ENCODE data around the gene NADK. TPM values are rescaled to one million over a fixed set of nuclear protein-coding genes. Genes with fewer than 3 reads are reported as not detected.
A peak's percentile ranks its signal among the peaks of the same experiment; 100 is the strongest.
"Not testable (repeated sequence)": the region's sequence is repeated elsewhere in the genome, so short reads cannot be mapped to it uniquely, and the experiment has no call there.

The NADK gene
- total RNA-seq, 2 donors from 2014 or later = 64.5 to 91.1 TPM

DNA sequence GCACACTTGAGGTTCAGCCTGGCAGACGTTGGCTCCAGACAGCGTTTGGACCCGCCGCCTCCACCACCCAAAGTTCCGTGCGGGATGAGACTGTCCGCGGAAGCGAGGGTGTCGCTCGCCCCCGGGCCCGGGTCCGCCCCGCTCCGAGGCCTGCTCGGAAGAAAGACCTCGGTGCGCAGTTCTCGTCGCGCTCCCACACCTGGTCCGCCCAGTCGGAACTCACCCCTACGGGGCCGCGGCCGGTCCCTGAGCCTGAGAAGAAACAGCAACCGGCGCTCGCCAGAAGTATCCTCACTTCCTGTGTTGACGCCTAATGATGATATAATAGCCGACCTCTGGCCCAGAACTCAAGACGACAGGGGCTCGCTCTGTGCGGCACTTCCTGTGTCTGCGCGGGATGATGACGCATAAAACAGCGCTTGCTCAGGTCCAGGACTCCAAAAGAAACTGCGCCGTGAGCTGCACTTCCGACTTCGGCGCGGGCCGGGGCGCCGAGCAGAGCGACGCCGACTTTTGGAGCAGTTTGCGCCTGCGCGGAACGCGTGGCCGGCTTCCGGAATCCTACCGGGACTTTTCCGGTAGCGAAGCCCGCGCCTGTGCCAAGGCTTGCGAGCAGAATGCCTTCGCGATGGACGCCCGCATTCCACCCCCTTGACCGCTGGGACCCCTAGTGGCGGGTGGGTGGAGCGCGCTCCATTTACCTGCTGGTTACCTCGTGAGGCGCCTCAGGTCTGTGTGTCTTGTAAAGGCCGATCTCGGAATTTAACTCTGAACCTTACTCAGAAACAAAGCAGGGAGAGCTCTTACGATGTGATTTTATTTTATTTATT, 54.0 kb downstream of the NADK start, which contains the start of gene CDK11A:
TSS of gene CDK11A (minus strand) at position 323 of the 830 bp plus-strand sequence. CDS start 1,539 bp downstream, outside the sequence.
- intact Hi-C loops (cut with DNase I); H3K9me3 ChIP-seq; H3K4me1 ChIP-seq (replicated peaks); H3K27me3 ChIP-seq (replicated peaks; ENCODE audit: insufficient read depth); H3K36me3 ChIP-seq: not testable (repeated sequence)
- Histone ChIP-seq H3K27ac (peak within 1 kb of the TSS; percentile 80 to 81), H3K4me3 (peak within 1 kb of the TSS; percentile 56 to 61)
- peak; percentile 64 for TF ChIP-seq POLR2A (IDR thresholded peaks at IDR 0.05)
- peak; percentile 95 for TF ChIP-seq POLR2AphosphoS5 (IDR thresholded peaks at IDR 0.05)
- TF ChIP-seq, protein P1, sequence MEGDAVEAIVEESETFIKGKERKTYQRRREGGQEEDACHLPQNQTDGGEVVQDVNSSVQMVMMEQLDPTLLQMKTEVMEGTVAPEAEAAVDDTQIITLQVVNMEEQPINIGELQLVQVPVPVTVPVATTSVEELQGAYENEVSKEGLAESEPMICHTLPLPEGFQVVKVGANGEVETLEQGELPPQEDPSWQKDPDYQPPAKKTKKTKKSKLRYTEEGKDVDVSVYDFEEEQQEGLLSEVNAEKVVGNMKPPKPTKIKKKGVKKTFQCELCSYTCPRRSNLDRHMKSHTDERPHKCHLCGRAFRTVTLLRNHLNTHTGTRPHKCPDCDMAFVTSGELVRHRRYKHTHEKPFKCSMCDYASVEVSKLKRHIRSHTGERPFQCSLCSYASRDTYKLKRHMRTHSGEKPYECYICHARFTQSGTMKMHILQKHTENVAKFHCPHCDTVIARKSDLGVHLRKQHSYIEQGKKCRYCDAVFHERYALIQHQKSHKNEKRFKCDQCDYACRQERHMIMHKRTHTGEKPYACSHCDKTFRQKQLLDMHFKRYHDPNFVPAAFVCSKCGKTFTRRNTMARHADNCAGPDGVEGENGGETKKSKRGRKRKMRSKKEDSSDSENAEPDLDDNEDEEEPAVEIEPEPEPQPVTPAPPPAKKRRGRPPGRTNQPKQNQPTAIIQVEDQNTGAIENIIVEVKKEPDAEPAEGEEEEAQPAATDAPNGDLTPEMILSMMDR (IDR thresholded peaks at IDR 0.05) = peak in 3 of 4 experiments; percentile 20 to 63 (median 46)
- 0% methylated on average over 24 of the region's 78 CpGs for WGBS
- DNase-seq (ENCODE audit: low spot score) = peak; percentile 97

DNA sequence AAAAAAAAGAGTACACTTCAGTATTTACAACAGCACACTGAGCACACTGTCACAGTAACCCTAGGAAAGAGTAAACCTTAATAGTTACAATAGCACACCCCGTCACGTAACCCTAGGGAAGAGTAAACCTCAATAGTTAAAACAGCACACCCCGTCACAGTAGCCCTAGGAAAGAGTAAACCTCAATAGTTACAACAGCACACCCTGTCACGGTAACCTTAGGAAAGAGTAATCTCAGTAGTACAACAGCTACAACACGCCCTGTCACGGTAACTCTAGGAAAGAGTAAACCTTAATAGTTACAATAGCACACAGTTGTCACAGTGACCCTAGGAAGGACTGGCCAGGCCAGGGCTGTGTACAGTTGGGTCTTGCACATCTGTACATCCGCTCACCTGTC, 57.1 kb downstream of the NADK start:
- intact Hi-C loops (cut with DNase I) = no loop called here
- H3K27me3 ChIP-seq (replicated peaks; ENCODE audit: insufficient read depth) = no peaks in the 10 kb centered on the region
- no peak for DNase-seq (ENCODE audit: low spot score)
- no peak overlapping the region for H3K4me3 ChIP-seq
- no peaks in the 10 kb centered on the region for H3K4me1 ChIP-seq (replicated peaks)
- WGBS = 73% methylated on average over 7 of the region's 7 CpGs
- TF ChIP-seq POLR2AphosphoS5 (IDR thresholded peaks at IDR 0.05) = no peak
- TF ChIP-seq POLR2A (IDR thresholded peaks at IDR 0.05) = no peak
- TF ChIP-seq, protein P1 (IDR thresholded peaks at IDR 0.05) = no peak
- H3K9me3 ChIP-seq = no peaks in the 10 kb centered on the region
- no peaks in the 10 kb centered on the region for H3K36me3 ChIP-seq
- no peak overlapping the region for H3K27ac ChIP-seq

DNA sequence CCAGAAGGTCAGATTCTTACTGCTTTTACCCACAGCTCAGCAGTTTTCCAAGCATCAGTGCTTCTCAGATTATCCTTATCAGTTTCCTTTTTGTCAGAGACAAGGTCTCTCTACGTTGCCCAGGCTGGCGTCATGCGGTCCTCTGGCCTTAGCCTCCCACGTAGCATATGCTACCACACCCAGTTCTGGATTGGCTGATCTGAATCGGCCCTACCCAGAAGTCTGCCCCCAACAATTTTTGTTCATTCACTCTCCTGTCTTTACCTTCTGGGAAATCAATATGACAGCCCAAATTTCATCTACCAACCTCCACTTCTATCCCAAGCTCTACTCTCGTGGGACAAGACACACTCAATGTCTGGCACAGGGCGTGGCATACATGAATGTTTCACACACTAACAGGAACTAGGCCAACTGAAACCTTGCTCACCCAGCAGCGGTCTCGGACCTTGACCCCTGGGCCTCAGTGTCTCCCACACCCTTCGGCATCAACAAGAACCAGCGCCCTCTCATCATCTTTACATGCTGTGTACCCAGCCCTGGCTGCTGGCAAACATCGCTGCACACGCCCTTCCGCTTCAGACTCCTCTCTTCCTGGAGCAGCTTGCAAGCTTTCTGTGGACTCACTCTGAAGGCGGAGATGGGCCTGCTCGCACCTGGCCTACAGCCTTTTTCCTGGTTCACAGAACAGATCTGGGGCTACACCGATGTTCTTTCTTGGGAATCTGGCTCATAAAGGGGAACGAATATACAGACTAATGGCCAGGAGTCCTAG, 63.0 kb downstream of the NADK start:
- H3K27me3 ChIP-seq (replicated peaks; ENCODE audit: insufficient read depth); H3K9me3 ChIP-seq; intact Hi-C loops (cut with DNase I); DNase-seq (ENCODE audit: low spot score); H3K4me3 ChIP-seq; H3K4me1 ChIP-seq (replicated peaks); H3K27ac ChIP-seq; H3K36me3 ChIP-seq: not testable (repeated sequence)
- WGBS = 91% methylated on average over 10 of the region's 18 CpGs

DNA sequence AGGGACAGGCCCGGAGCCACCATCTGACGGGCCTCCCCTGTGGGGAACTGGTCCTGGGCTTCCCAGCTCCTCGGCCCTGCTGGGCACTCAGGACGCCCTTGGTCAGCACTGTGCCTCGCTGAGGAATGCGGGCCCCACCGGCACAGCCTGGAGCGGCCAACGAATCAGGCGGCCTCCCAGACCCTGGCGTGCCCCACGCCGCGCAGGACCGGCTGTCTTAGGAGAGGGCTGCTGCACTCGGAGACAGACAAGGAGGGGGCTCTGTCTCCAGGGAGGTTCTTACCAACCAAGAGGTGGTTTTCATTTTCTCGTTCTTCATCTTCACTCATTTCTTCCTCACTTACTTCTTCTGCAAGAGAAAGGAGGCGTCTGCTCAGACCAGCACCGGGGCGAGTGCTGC, 70.4 kb downstream of the NADK start:
- H3K27me3 ChIP-seq (replicated peaks; ENCODE audit: insufficient read depth); H3K9me3 ChIP-seq; H3K4me1 ChIP-seq (replicated peaks); H3K4me3 ChIP-seq; H3K36me3 ChIP-seq; H3K27ac ChIP-seq; intact Hi-C loops (cut with DNase I); DNase-seq (ENCODE audit: low spot score): not testable (repeated sequence)
- 93% methylated on average over 2 of the region's 20 CpGs for WGBS

DNA sequence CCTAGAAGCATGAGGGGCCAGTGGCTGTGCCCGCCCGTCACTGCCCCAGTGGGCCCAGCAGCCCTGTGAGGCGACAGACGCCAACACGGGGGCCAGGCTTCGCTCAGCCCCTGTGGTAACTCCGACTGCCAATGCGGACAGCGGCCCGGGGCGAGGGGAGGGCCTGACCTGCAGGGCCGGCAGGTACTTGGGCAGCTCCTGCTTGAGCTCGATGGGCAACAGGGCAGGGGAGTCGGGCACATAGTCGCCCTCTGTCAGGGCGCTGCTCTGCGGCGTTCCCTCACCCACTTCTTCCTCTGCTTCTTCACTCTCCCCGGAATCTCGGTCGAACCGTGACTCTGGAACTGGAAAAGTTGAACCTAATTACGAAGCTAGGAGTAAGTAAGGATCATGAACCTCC, 71.0 kb downstream of the NADK start:
- not testable (repeated sequence) for H3K4me3 ChIP-seq; H3K4me1 ChIP-seq (replicated peaks)
- 91% methylated on average over 6 of the region's 23 CpGs for WGBS

DNA sequence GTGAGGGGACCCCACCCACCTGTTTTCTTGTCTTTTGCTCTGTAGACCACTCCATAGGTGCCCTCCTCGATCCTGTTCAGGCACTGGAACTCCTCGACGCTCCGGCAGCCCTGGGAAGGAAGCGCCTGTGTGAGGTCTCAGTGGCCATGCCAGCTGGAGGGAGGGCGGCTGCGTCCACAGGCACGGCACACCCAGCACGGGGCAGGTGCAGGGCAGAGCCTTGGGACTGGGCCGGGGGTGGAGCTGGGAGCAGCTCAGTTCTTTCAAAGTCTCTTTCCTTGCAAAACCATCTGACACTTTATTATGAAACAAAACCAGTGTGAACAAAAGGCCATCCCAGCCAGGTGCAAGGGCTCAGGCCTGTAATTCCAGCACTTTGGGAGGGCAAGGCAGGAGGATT, 72.6 kb downstream of the NADK start:
- DNase-seq (ENCODE audit: low spot score); intact Hi-C loops (cut with DNase I); H3K4me1 ChIP-seq (replicated peaks); H3K36me3 ChIP-seq; H3K4me3 ChIP-seq; H3K9me3 ChIP-seq; H3K27ac ChIP-seq; H3K27me3 ChIP-seq (replicated peaks; ENCODE audit: insufficient read depth): not testable (repeated sequence)
- WGBS = no CpG with 5 or more reads among the region's 10 CpGs

More for the DNA sequence above, 71.0 kb downstream of the NADK start:
- H3K9me3 ChIP-seq; intact Hi-C loops (cut with DNase I); H3K27me3 ChIP-seq (replicated peaks; ENCODE audit: insufficient read depth); DNase-seq (ENCODE audit: low spot score); H3K36me3 ChIP-seq; H3K27ac ChIP-seq: not testable (repeated sequence)

DNA sequence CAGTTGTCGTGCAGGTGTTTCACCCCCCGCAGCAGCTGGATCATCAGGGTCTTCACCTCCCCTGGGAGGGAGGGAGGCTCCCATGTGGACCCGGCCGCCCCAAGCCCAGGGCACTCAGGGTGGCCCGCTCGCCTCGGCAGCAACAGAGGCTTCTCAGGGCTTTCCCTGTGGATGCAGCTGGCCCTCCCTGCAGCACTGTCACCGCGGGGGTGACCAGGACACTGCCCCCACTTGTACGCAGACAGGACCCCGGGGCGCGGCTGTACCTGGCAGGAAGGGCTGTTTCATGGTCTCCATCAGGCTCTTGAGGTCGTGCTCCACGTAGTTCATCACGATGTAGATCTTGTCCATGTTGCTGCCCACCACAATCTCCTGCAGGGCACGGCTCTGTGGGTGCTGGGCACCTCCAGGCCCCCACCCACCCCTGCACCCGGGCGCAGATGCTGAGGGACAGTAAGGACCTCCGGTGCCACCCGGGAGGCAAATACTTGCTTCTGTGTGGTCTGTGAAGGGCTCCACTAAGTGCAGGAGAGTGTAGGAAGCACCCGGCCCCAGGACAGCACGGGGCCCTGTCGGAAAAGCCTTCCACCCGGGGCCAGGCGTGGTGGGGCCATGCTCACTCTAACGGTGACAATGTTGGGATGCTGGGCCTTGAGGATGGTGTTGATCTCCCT, 73.8 kb downstream of the NADK start:
- WGBS = 90% methylated on average over 15 of the region's 27 CpGs

More for the DNA sequence above, 73.8 kb downstream of the NADK start:
- H3K27ac ChIP-seq; H3K4me3 ChIP-seq; H3K4me1 ChIP-seq (replicated peaks); H3K27me3 ChIP-seq (replicated peaks; ENCODE audit: insufficient read depth); H3K9me3 ChIP-seq; H3K36me3 ChIP-seq; intact Hi-C loops (cut with DNase I); DNase-seq (ENCODE audit: low spot score): not testable (repeated sequence)

All from prostate gland (tissue), 2 donors.